PC-3 (cell line): ENCODE results near the gene MGLL. TPM values are rescaled to one million over a fixed set of nuclear protein-coding genes. Genes with fewer than 3 reads are reported as not detected.

Experiments used
- ATAC-seq: fragments of 200-7000 bp; cut with Tn5 transposase; 2 replicates; pipeline ENCODE4 v1.9.1; 2020; ENCODE audit warnings: mild to moderate bottlenecking, moderate library complexity
- BruUV-seq: library from RNA; stranded (reverse); fragments of 400-500 nt; replicated peaks from 2 replicates; lab custom pipeline; 2021; lab: Mats Ljungman, UMichigan
- CTCF ChIA-PET: fragments of 300-600 bp; sonication (Branson Sonifier 250); formaldehyde crosslinking; loops from one replicate; lab custom pipeline; 2022; ENCODE audit warnings: antibody characterized with exemption; lab: Charles Lee
- POLR2A ChIA-PET: fragments of 300-600 bp; sonication (Branson Sonifier 250); formaldehyde crosslinking; loops from one replicate; lab custom pipeline; 2022; ENCODE audit warnings: antibody characterized with exemption; ENCODE audit not compliant: unreplicated experiment; lab: Charles Lee
- DNase-seq: peaks from one replicate; pipeline ENCODE4 v3.0.0-alpha.2; 2015
- H2AFZ ChIP-seq: fragments of 300-600 bp; sonication (generic); 2 replicates; pipeline ENCODE4 v1.6.0; 2016; ENCODE audit warnings: antibody characterized with exemption, low read length
- H3F3A ChIP-seq: fragments of 300-600 bp; sonication (generic); one replicate; pipeline ENCODE4 v1.6.0; 2017; ENCODE audit warnings: antibody characterized with exemption, low read length, control low read depth, mild to moderate bottlenecking; ENCODE audit not compliant: unreplicated experiment
- H3K27ac ChIP-seq: fragments of 300-600 bp; sonication (generic); 2 replicates; pipeline ENCODE4 v1.5.1; 2016; ENCODE audit warnings: mild to moderate bottlenecking, low read length
- H3K27me3 ChIP-seq: fragments of 300-600 bp; sonication (generic); 2 replicates; pipeline ENCODE4 v1.6.1; 2016; ENCODE audit warnings: low read length, mixed read lengths
- H3K36me3 ChIP-seq: fragments of 300-600 bp; sonication (generic); 2 replicates; pipeline ENCODE4 v1.6.1; 2016; ENCODE audit warnings: low read depth, mixed run types, low read length, mixed read lengths
- H3K4me1 ChIP-seq: fragments of 300-600 bp; sonication (generic); 2 replicates; pipeline ENCODE4 v1.5.1; 2016; ENCODE audit warnings: low read length; ENCODE audit not compliant: insufficient read depth
- H3K4me2 ChIP-seq: fragments of 300-600 bp; sonication (generic); 2 replicates; pipeline ENCODE4 v1.6.0; 2016; ENCODE audit warnings: low read length
- H3K4me3 ChIP-seq: fragments of 300-600 bp; sonication (generic); 2 replicates; pipeline ENCODE4 v1.5.1; 2016; ENCODE audit warnings: mild to moderate bottlenecking, low read length, mixed read lengths
- H3K79me2 ChIP-seq: fragments of 300-600 bp; sonication (generic); 2 replicates; pipeline ENCODE4 v1.6.1; 2017; ENCODE audit warnings: low read length, mixed read lengths
- H3K9ac ChIP-seq: fragments of 300-600 bp; sonication (generic); 2 replicates; pipeline ENCODE4 v1.6.0; 2016; ENCODE audit warnings: mild to moderate bottlenecking, low read length
- H3K9me2 ChIP-seq: fragments of 300-600 bp; sonication (generic); replicated peaks from 2 replicates; pipeline ENCODE4 v1.6.1; 2016; ENCODE audit warnings: mixed run types, low read length, mixed read lengths
- H3K9me3 ChIP-seq: fragments of 300-600 bp; sonication (generic); 2 replicates; pipeline ENCODE4 v1.6.1; 2016; ENCODE audit warnings: low read length, mixed read lengths
- H4K20me1 ChIP-seq: fragments of 300-600 bp; sonication (generic); 2 replicates; pipeline ENCODE4 v1.6.1; 2016; ENCODE audit warnings: low read length, mixed read lengths
- EZH2 ChIP-seq: fragments of 300-600 bp; sonication (generic); IDR thresholded peaks from one replicate; pipeline ENCODE4 v1.6.1; 2017; ENCODE audit warnings: antibody characterized with exemption, mild to moderate bottlenecking, low read length; ENCODE audit not compliant: unreplicated experiment
- EZH2phosphoT487 ChIP-seq: fragments of 300-600 bp; sonication (generic); IDR thresholded peaks from 2 replicates; pipeline ENCODE4 v1.6.1; 2018; ENCODE audit warnings: mild to moderate bottlenecking, antibody characterized with exemption, low read length, borderline replicate concordance
- intact Hi-C: fragments of 100-400 bp; cut with micrococcal nuclease; formaldehyde crosslinking; loops from 2 replicates; pipeline ENCODE4 v1.9.0; 2023
- total RNA-seq: library from RNA; depleted of rRNA; stranded (reverse); fragments of >200 nt; gene quantifications from 2 replicates; pipeline ENCODE4 v1.2.3, GENCODE V29; 2014
- TF ChIP-seq, protein P1 (sequence below): fragments of 300-600 bp; sonication (generic); conservative IDR thresholded peaks from 2 replicates; pipeline ENCODE4 v1.5.1; 2017; ENCODE audit warnings: antibody characterized with exemption, low read depth, mild to moderate bottlenecking, low read length

MGLL gene
- total RNA-seq, 1 experiment from 2014 or later, result 38.7 TPM

DNA sequence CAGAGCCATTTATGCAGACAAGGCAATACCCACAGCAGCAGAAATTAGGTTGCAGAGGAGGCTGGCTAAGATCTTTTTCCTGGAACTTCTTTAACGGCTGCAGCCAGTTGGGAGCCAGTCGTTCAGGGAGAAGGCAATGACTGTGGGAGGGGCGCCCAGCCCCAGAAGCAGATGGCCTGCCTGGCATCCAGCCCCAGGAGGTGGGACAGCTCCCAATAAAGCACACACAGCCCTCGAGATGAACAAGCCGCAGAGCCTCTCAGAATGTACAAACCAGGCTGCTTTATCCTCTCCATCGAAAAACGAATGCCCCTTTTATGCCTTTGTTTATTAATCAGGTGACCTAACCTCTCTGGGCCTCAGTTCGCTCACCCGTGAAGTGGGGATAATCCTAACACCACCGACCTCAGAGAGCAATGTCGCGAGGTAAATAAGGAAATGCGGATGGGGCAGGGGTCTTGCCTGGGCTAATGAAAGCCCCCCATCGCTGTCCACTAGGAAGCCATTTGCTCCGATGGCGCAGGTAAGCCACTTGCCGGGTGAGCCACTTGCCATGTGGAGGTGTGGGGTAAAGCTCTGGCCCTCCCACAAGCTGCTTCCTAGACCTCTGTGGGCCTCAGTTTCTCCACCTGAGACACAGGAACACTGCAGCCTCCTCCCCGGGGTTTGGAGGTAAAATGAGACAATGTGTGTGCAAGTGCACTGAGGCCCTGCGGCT, 35.8 kb downstream of the MGLL start:
- Histone ChIP-seq H3K79me2 (peaks cover 15% of the 10 kb centered on the region; the same call in 1 of the 2 replicates), H3K27ac (no peak overlapping the region), H3K9me3 (no peaks in the 10 kb centered on the region), H3F3A (no peaks in the 10 kb centered on the region), H3K27me3 (no peaks in the 10 kb centered on the region), H3K4me2 (no peak overlapping the region), H3K4me1 (peaks cover 11% of the 10 kb centered on the region), H2AFZ (no peak overlapping the region), H4K20me1 (no peaks in the 10 kb centered on the region), H3K4me3 (no peak overlapping the region), H3K9ac (no peak overlapping the region), H3K9me2 (no peaks in the 10 kb centered on the region), H3K36me3 (no peaks in the 10 kb centered on the region)
- intact Hi-C loops, result no loop called here
- ATAC-seq (no peak), DNase-seq (no peak)
- CTCF ChIA-PET, result no interaction called here
- POLR2A ChIA-PET, result no interaction called here
- TF ChIP-seq EZH2phosphoT487 (no peak), EZH2 (no peak)
- TF ChIP-seq, protein P1, sequence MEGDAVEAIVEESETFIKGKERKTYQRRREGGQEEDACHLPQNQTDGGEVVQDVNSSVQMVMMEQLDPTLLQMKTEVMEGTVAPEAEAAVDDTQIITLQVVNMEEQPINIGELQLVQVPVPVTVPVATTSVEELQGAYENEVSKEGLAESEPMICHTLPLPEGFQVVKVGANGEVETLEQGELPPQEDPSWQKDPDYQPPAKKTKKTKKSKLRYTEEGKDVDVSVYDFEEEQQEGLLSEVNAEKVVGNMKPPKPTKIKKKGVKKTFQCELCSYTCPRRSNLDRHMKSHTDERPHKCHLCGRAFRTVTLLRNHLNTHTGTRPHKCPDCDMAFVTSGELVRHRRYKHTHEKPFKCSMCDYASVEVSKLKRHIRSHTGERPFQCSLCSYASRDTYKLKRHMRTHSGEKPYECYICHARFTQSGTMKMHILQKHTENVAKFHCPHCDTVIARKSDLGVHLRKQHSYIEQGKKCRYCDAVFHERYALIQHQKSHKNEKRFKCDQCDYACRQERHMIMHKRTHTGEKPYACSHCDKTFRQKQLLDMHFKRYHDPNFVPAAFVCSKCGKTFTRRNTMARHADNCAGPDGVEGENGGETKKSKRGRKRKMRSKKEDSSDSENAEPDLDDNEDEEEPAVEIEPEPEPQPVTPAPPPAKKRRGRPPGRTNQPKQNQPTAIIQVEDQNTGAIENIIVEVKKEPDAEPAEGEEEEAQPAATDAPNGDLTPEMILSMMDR, result no peak
- BruUV-seq, result no TSS peak

DNA sequence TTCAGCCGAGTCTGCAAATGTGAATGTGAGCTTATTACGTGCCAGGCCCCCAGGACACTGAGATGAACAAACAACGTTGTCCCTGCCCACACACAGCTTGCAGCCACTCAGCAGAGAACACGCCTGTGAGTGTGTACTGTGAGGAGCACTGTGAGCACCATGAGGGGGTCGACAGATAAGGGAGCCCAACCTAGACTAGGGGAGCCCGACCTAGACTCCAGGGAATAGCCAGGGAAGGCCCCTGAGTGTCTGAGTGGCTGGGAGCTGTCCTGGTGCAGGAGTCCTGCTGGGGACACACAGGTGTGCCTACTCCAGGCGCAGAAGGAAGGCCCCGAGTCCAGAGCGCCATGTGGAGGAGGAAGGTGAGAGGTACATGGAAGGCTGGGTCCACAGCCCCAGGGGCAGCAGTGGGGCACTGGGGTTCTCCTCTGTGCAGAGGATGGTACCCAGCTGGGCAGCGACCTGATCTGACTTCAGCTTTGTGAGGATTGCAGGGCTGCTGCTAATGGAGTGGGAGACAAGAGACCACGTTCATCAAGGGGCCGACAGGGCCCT, 36.5 kb downstream of the MGLL start:
- H2AFZ ChIP-seq, result no peak overlapping the region
- BruUV-seq, result no TSS peak
- no peak overlapping the region for H3K4me2 ChIP-seq
- H3K27ac ChIP-seq, result no peak overlapping the region
- no peak for DNase-seq
- no peaks in the 10 kb centered on the region for H3F3A ChIP-seq
- H3K4me1 ChIP-seq, result peaks cover 4% of the 10 kb centered on the region
- no peaks in the 10 kb centered on the region for H3K27me3 ChIP-seq
- H3K79me2 ChIP-seq, result peaks cover 14% of the 10 kb centered on the region; the same call in 1 of the 2 replicates
- no peaks in the 10 kb centered on the region for H3K9me2 ChIP-seq
- intact Hi-C loops, result no loop called here
- H3K36me3 ChIP-seq, result no peaks in the 10 kb centered on the region
- H3K4me3 ChIP-seq, result no peak overlapping the region
- ChIA-PET CTCF (no interaction called here), POLR2A (no interaction called here)
- no peaks in the 10 kb centered on the region for H3K9me3 ChIP-seq
- no peak for ATAC-seq
- TF ChIP-seq EZH2, result no peak
- TF ChIP-seq EZH2phosphoT487, result no peak
- TF ChIP-seq, protein P1, result no peak
- H4K20me1 ChIP-seq, result no peaks in the 10 kb centered on the region
- H3K9ac ChIP-seq, result no peak overlapping the region
